ENCODE data around the gene CHI3L2.

CHI3L2 gene

GRCh38 chr1:111286912-111287311, 59.4 kb downstream of the CHI3L2 start:
- H3K4me3 ChIP-seq (ENCODE audit: low read depth, low read length): no peak overlapping the region
- TF ChIP-seq CTCF (IDR thresholded peaks at IDR 0.05; ENCODE audit: low read depth, low read length): no peak

GRCh38 chr1:111289371-111289770, 61.9 kb downstream of the CHI3L2 start:
- no peak for TF ChIP-seq CTCF (IDR thresholded peaks at IDR 0.05; ENCODE audit: low read depth, low read length)
- no peak overlapping the region for H3K4me3 ChIP-seq (ENCODE audit: low read depth, low read length)

GRCh38 chr1:111290104-111290503, 62.6 kb downstream of the CHI3L2 start:
- no peak for TF ChIP-seq CTCF (IDR thresholded peaks at IDR 0.05; ENCODE audit: low read depth, low read length)
- no peak overlapping the region for H3K4me3 ChIP-seq (ENCODE audit: low read depth, low read length)

- no peak for TF ChIP-seq CTCF (IDR thresholded peaks at IDR 0.05; ENCODE audit: low read depth, low read length)
Measured at GRCh38 chr1:111290630-111291029, 63.1 kb downstream of the CHI3L2 start, which contains the start of gene CHIA. Gene CHIA, plus strand, starts transcription at chr1:111290851. Its CDS starts 19,617 bp downstream, at chr1:111310468.

More at GRCh38 chr1:111290630-111291029, 63.1 kb downstream of the CHI3L2 start, which contains the start of gene CHIA:
- H3K4me3 ChIP-seq (ENCODE audit: low read depth, low read length): no peak within 1 kb of the TSS

Measured in WI38 (cell line).